Endothelial cell of umbilical vein (primary cell): Measurements from ENCODE around the gene PRRC2B. TPM values are rescaled to one million over a fixed set of nuclear protein-coding genes. Genes with fewer than 3 reads are reported as not detected.

ENCODE experiments used
- BruUV-seq: library from RNA; stranded (reverse); fragments of 400-500 nt; replicated peaks from 2 replicates; lab custom pipeline; 2021; lab: Mats Ljungman, UMichigan
- CTCF ChIA-PET: fragments of 300-600, 350-600 bp; sonication (Branson Sonifier 250); formaldehyde crosslinking; loops from one replicate; lab custom pipeline; 2021; ENCODE audit warnings: antibody characterized with exemption, inconsistent platforms; lab: Charles Lee
- POLR2A ChIA-PET: fragments of 300-600, 350-600 bp; sonication (Branson Sonifier 250); formaldehyde crosslinking; loops from one replicate; lab custom pipeline; 2021; ENCODE audit warnings: antibody characterized with exemption, inconsistent platforms; lab: Charles Lee
- DNase-seq: peaks from one replicate; pipeline ENCODE4 v3.0.0-alpha.2; 2011; ENCODE audit warnings: low read depth, low spot score
- FAIRE-seq: peaks from 2 replicates; lab custom pipeline; 2011; peaks lifted over from hg19 to GRCh38; lab: Jason Lieb, UNC
- H2AFZ ChIP-seq: 2 replicates; pipeline ENCODE4 v1.6.0; 2012; ENCODE audit warnings: low read depth, low read length, control low read depth, inconsistent platforms
- H3K27ac ChIP-seq: 2 replicates; pipeline ENCODE4 v1.5.1; 2011; ENCODE audit warnings: low read depth, mild to moderate bottlenecking, control low read depth, low read length, moderate library complexity; ENCODE audit not compliant: insufficient read depth
- H3K27me3 ChIP-seq, 2 experiments: 2 replicates each; pipeline versions ENCODE4 v1.6.0 to v1.6.1; 2011; ENCODE audit warnings: low read length in 2 of 2, mixed read lengths in 1 of 2; ENCODE audit not compliant: control insufficient read depth in 2 of 2, insufficient read depth in 2 of 2
- H3K36me3 ChIP-seq, 2 experiments: 2 replicates in 1 of 2; 3 replicates in 1 of 2; pipeline ENCODE4 v1.5.1; 2011; ENCODE audit warnings: low read length in 2 of 2, mild to moderate bottlenecking in 1 of 2, moderate library complexity in 1 of 2; ENCODE audit not compliant: control insufficient read depth in 2 of 2, insufficient read depth in 2 of 2; ENCODE audit errors: extremely low read depth in 1 of 2
- H3K4me1 ChIP-seq: 3 replicates; pipeline ENCODE4 v1.5.1; 2011; ENCODE audit warnings: mild to moderate bottlenecking, low read length; ENCODE audit not compliant: control insufficient read depth, insufficient read depth; ENCODE audit errors: extremely low read depth
- H3K4me2 ChIP-seq: 2 replicates; pipeline ENCODE4 v1.6.1; 2011; ENCODE audit warnings: low read length, control low read depth, mixed read lengths; ENCODE audit not compliant: insufficient read depth
- H3K4me3 ChIP-seq, 3 experiments: fragments of 200-600 bp in 1 of 3; sonication (generic), shearing (Covaris generic) in 1 of 3; replicated peaks in 1 of 3; 2 replicates each; pipeline ENCODE4 v1.5.1; 2011 to 2016; ENCODE audit warnings: control low read depth in 3 of 3, low read length in 3 of 3, mild to moderate bottlenecking in 2 of 3, inconsistent platforms in 1 of 3, low read depth in 1 of 3, moderate library complexity in 1 of 3; ENCODE audit not compliant: insufficient read depth in 1 of 3
- H3K79me2 ChIP-seq: 2 replicates; pipeline ENCODE4 v1.6.0; 2012; ENCODE audit warnings: low read length, inconsistent platforms; ENCODE audit not compliant: control insufficient read depth, insufficient read depth
- H3K9ac ChIP-seq: replicated peaks from 2 replicates; pipeline ENCODE3; 2011; ENCODE audit warnings: low read length, control low read depth; ENCODE audit not compliant: insufficient read depth; ENCODE audit errors: extremely low read depth
- H3K9me1 ChIP-seq: replicated peaks from 3 replicates; pipeline ENCODE4 v1.6.0; 2011; ENCODE audit warnings: mild to moderate bottlenecking, low read length; ENCODE audit not compliant: control insufficient read depth, insufficient read depth; ENCODE audit errors: extremely low read depth
- H3K9me3 ChIP-seq: replicated peaks from 2 replicates; pipeline ENCODE4 v1.5.1; 2012; ENCODE audit warnings: low read length, inconsistent platforms; ENCODE audit not compliant: control insufficient read depth, insufficient read depth
- H4K20me1 ChIP-seq: replicated peaks from 2 replicates; pipeline ENCODE3; 2011; ENCODE audit warnings: mild to moderate bottlenecking, low read length; ENCODE audit not compliant: control insufficient read depth, insufficient read depth; ENCODE audit errors: extremely low read depth
- FOS ChIP-seq: IDR thresholded peaks from 2 replicates; pipeline ENCODE4 v1.6.1; 2011; ENCODE audit warnings: mild to moderate bottlenecking, low read length, moderate library complexity, borderline replicate concordance; ENCODE audit not compliant: insufficient read depth
- GATA2 ChIP-seq: IDR thresholded peaks from 2 replicates; pipeline ENCODE4 v1.7.0; 2011; ENCODE audit warnings: low read depth, mild to moderate bottlenecking, moderate library complexity, mixed read lengths, low read length; ENCODE audit not compliant: insufficient read length, insufficient read depth
- JUN ChIP-seq: IDR thresholded peaks from 2 replicates; pipeline ENCODE4 v1.6.1; 2011; ENCODE audit warnings: borderline replicate concordance, low read depth; ENCODE audit not compliant: insufficient read length, insufficient read depth
- MAX ChIP-seq: IDR thresholded peaks from 2 replicates; pipeline ENCODE4 v1.6.1; 2011; ENCODE audit not compliant: insufficient read depth, insufficient read length
- MYC ChIP-seq: IDR thresholded peaks from one replicate; pipeline ENCODE4 v1.6.1; 2011; ENCODE audit warnings: mild to moderate bottlenecking, low read depth, low read length
- dilution Hi-C: fragments of 300-500 bp; cut with MboI; formaldehyde crosslinking; loops from one replicate; pipeline ENCODE4 v1.15.0; 2019; ENCODE audit warnings: low sequenced_read_pairs; ENCODE audit not compliant: extremely low pct_ligation_motif_present
- intact Hi-C: fragments of 100-400 bp; cut with micrococcal nuclease; formaldehyde crosslinking; loops from one replicate; pipeline ENCODE4 v1.10.0; 2022
- polyA plus RNA-seq, 4 experiments: library from polyadenylated mRNA; depleted of rRNA in 3 of 4; stranded (reverse) in 3 of 4; unstranded in 1 of 4; fragments of >200 nt; gene quantifications; 2 replicates each; pipeline versions ENCODE4 v1.2.1 to v1.2.3, GENCODE V29; 2011 to 2012; ENCODE audit warnings: missing spikeins in 1 of 4
- total RNA-seq: library from RNA; stranded (reverse); gene quantifications from 2 replicates; pipeline ENCODE4 v1.2.3, GENCODE V29; 2021
- TF ChIP-seq, protein P1 (sequence below), 2 donors: IDR thresholded peaks; 1 replicate in 1 of 2; 2 replicates in 1 of 2; pipeline ENCODE4 v1.5.1; 2011; ENCODE audit warnings: low read length in 2 of 2, mild to moderate bottlenecking in 2 of 2, moderate library complexity in 2 of 2, control low read depth in 1 of 2, inconsistent platforms in 1 of 2, low read depth in 1 of 2; ENCODE audit not compliant: insufficient read depth in 1 of 2; ENCODE audit errors: extremely low read depth in 1 of 2

PRRC2B gene
- total and polyA plus RNA-seq, 2 donors (not counting 3 experiments of a cell fraction or from before 2014, with no cell fraction given): 35.6 to 256 TPM

- no peak overlapping the region for H3K9ac ChIP-seq
- no peak for TF ChIP-seq GATA2
- TF ChIP-seq MYC: no peak
- no peak for TF ChIP-seq FOS
- TF ChIP-seq MAX: no peak
- TF ChIP-seq, protein P1, sequence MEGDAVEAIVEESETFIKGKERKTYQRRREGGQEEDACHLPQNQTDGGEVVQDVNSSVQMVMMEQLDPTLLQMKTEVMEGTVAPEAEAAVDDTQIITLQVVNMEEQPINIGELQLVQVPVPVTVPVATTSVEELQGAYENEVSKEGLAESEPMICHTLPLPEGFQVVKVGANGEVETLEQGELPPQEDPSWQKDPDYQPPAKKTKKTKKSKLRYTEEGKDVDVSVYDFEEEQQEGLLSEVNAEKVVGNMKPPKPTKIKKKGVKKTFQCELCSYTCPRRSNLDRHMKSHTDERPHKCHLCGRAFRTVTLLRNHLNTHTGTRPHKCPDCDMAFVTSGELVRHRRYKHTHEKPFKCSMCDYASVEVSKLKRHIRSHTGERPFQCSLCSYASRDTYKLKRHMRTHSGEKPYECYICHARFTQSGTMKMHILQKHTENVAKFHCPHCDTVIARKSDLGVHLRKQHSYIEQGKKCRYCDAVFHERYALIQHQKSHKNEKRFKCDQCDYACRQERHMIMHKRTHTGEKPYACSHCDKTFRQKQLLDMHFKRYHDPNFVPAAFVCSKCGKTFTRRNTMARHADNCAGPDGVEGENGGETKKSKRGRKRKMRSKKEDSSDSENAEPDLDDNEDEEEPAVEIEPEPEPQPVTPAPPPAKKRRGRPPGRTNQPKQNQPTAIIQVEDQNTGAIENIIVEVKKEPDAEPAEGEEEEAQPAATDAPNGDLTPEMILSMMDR (IDR thresholded peaks at IDR 0.05; ENCODE audit: extremely low read depth in 1 of 2, insufficient read depth in 1 of 2, low read depth in 1 of 2, low read length in 2 of 2): no peak
- TF ChIP-seq JUN: no peak
- no TSS peak for BruUV-seq
- H3K4me2 ChIP-seq: no peak overlapping the region
- H3K9me1 ChIP-seq: no peaks in the 10 kb centered on the region
- intact Hi-C loops: no loop called here
- ChIA-PET CTCF (interaction anchor here (1.2 kb wide), 1 partner anchor 13 kb away, joined by 5 read pairs; no protein-coding TSS in a partner anchor), POLR2A (no interaction called here)
- H3K9me3 ChIP-seq: no peaks in the 10 kb centered on the region
- H3K27me3 ChIP-seq: no peaks in the 10 kb centered on the region
- dilution Hi-C loops: no loop called here
- H3K27ac ChIP-seq: no peak overlapping the region
- H3K79me2 ChIP-seq: no peaks in the 10 kb centered on the region
- no peaks in the 10 kb centered on the region for H3K4me1 ChIP-seq
- FAIRE-seq (no peak), DNase-seq (no peak)
- H3K36me3 ChIP-seq: no peaks in the 10 kb centered on the region
- no peak overlapping the region for H3K4me3 ChIP-seq
- no peak overlapping the region for H2AFZ ChIP-seq
- no peaks in the 10 kb centered on the region for H4K20me1 ChIP-seq
These were observed 14.8 kb upstream of the PRRC2B start for GRCh38 chr9:131379056-131379455.
